ENCODE data around the gene GALNT6.

- TF ChIP-seq CTCF (conservative IDR thresholded peaks at IDR 0.05) (no peak), ZFX (IDR thresholded peaks at IDR 0.05) (no peak)
Measured at GRCh38 chr12:51419425-51420193, 28.4 kb upstream of the GALNT6 start.

Measured in C4-2B (cell line).